ENCODE measurements around the gene POLR2A. TPM values are rescaled to one million over a fixed set of nuclear protein-coding genes. Genes with fewer than 3 reads are reported as not detected.

Gene POLR2A
- total RNA-seq, 1 donor from 2014 or later: 32.7 TPM

- peaks cover 26% of the 10 kb centered on the region for H3K4me1 ChIP-seq
- TF ChIP-seq, protein P1, sequence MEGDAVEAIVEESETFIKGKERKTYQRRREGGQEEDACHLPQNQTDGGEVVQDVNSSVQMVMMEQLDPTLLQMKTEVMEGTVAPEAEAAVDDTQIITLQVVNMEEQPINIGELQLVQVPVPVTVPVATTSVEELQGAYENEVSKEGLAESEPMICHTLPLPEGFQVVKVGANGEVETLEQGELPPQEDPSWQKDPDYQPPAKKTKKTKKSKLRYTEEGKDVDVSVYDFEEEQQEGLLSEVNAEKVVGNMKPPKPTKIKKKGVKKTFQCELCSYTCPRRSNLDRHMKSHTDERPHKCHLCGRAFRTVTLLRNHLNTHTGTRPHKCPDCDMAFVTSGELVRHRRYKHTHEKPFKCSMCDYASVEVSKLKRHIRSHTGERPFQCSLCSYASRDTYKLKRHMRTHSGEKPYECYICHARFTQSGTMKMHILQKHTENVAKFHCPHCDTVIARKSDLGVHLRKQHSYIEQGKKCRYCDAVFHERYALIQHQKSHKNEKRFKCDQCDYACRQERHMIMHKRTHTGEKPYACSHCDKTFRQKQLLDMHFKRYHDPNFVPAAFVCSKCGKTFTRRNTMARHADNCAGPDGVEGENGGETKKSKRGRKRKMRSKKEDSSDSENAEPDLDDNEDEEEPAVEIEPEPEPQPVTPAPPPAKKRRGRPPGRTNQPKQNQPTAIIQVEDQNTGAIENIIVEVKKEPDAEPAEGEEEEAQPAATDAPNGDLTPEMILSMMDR (IDR thresholded peaks at IDR 0.05): no peak
- no peak for TF ChIP-seq EZH2phosphoT487 (IDR thresholded peaks at IDR 0.05)
- TF ChIP-seq EZH2 (IDR thresholded peaks at IDR 0.05): no peak
- H3K27ac ChIP-seq: no peak overlapping the region
- H2AFZ ChIP-seq (replicated peaks): no peak overlapping the region
- no peak overlapping the region for H3K27ac Mint-ChIP-seq
- H4K20me1 ChIP-seq (ENCODE audit: low read depth): no peaks in the 10 kb centered on the region
- H3K4me1 Mint-ChIP-seq: peaks cover 56% of the 10 kb centered on the region
- no peaks in the 10 kb centered on the region for H3K9me3 Mint-ChIP-seq
- peak overlapping the region; percentile 96 for H3K4me3 Mint-ChIP-seq
- no peaks in the 10 kb centered on the region for H3K36me3 ChIP-seq
- H3K79me2 ChIP-seq (ENCODE audit: low read depth): no peaks in the 10 kb centered on the region
- H3F3A ChIP-seq (ENCODE audit: low read depth): peaks cover 55% of the 10 kb centered on the region
- H3K36me3 Mint-ChIP-seq: no peaks in the 10 kb centered on the region
- H3K27me3 Mint-ChIP-seq (ENCODE audit: insufficient read depth, low read depth): peaks cover 28% of the 10 kb centered on the region
- H3K4me2 ChIP-seq: peak overlapping the region; percentile 93
- H3K9me3 ChIP-seq (ENCODE audit: low read depth): no peaks in the 10 kb centered on the region
- H3K27me3 ChIP-seq: peaks cover 61% of the 10 kb centered on the region
- H3K9ac ChIP-seq: no peak overlapping the region
- DNase-seq (ENCODE audit: low spot score): no peak
- peak overlapping the region; percentile 74 for H3K4me3 ChIP-seq
These were observed 42.9 kb upstream of the POLR2A start for GRCh38 chr17:7441266-7441665.

DNA sequence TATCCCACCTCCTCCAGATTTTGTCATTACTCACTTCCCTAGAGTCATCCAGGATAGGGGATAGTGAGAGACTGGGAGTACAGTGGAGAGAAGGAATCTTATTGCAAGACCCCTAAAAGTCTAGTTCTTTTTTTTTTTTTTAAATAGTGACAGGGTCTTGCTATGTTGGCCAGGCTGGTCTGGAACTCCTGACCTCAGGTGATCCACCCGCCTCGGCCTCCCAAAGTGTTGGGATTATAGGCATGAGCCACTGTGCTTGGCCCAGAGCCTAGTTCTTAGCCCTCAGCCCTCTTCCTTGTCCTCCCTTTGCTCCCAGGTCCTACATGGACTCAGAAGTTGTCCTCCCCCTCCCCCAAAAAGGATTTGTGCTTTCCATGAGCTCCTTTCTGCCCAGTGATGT is 42.0 kb upstream of the POLR2A start:
- H3K4me1 ChIP-seq: peaks cover 28% of the 10 kb centered on the region
- H3K4me3 Mint-ChIP-seq: peak overlapping the region; percentile 74
- peaks cover 61% of the 10 kb centered on the region for H3K27me3 ChIP-seq
- no peaks in the 10 kb centered on the region for H3K9me3 ChIP-seq (ENCODE audit: low read depth)
- H3K9me3 Mint-ChIP-seq: no peaks in the 10 kb centered on the region
- no peak for TF ChIP-seq EZH2 (IDR thresholded peaks at IDR 0.05)
- no peak for TF ChIP-seq EZH2phosphoT487 (IDR thresholded peaks at IDR 0.05)
- TF ChIP-seq, protein P1 (IDR thresholded peaks at IDR 0.05): no peak
- no peak overlapping the region for H3K4me3 ChIP-seq
- H3K27ac ChIP-seq: no peak overlapping the region
- H2AFZ ChIP-seq (replicated peaks): no peak overlapping the region
- peaks cover 22% of the 10 kb centered on the region for H3K27me3 Mint-ChIP-seq (ENCODE audit: insufficient read depth, low read depth)
- H3K79me2 ChIP-seq (ENCODE audit: low read depth): no peaks in the 10 kb centered on the region
- H3K9ac ChIP-seq: no peak overlapping the region
- no peak overlapping the region for H3K27ac Mint-ChIP-seq
- DNase-seq (ENCODE audit: low spot score): no peak
- no peaks in the 10 kb centered on the region for H4K20me1 ChIP-seq (ENCODE audit: low read depth)
- H3F3A ChIP-seq (ENCODE audit: low read depth): peaks cover 47% of the 10 kb centered on the region
- no peak overlapping the region for H3K4me2 ChIP-seq
- H3K36me3 ChIP-seq: no peaks in the 10 kb centered on the region
- H3K4me1 Mint-ChIP-seq: peaks cover 55% of the 10 kb centered on the region
- no peaks in the 10 kb centered on the region for H3K36me3 Mint-ChIP-seq

GRCh38 chr17:7443499-7444485 is 40.4 kb upstream of the POLR2A start:
- H3K4me3 Mint-ChIP-seq: peak overlapping the region; percentile 79
- no peak overlapping the region for H3K27ac ChIP-seq
- no peak overlapping the region for H3K9ac ChIP-seq
- H3K4me1 Mint-ChIP-seq: peaks cover 50% of the 10 kb centered on the region
- H3K27ac Mint-ChIP-seq: no peak overlapping the region
- no peaks in the 10 kb centered on the region for H3K36me3 Mint-ChIP-seq
- peaks cover 15% of the 10 kb centered on the region for H3K4me1 ChIP-seq
- H2AFZ ChIP-seq (replicated peaks): no peak overlapping the region
- H3K9me3 Mint-ChIP-seq: peaks cover 3% of the 10 kb centered on the region
- DNase-seq (ENCODE audit: low spot score): no peak
- H3K36me3 ChIP-seq: no peaks in the 10 kb centered on the region
- H3F3A ChIP-seq (ENCODE audit: low read depth): peaks cover 31% of the 10 kb centered on the region
- H3K79me2 ChIP-seq (ENCODE audit: low read depth): no peaks in the 10 kb centered on the region
- H3K9me3 ChIP-seq (ENCODE audit: low read depth): no peaks in the 10 kb centered on the region
- no peak overlapping the region for H3K4me2 ChIP-seq
- H3K27me3 Mint-ChIP-seq (ENCODE audit: insufficient read depth, low read depth): peaks cover 15% of the 10 kb centered on the region
- peaks cover 49% of the 10 kb centered on the region for H3K27me3 ChIP-seq
- TF ChIP-seq EZH2 (IDR thresholded peaks at IDR 0.05): no peak
- TF ChIP-seq, protein P1 (IDR thresholded peaks at IDR 0.05): no peak
- TF ChIP-seq EZH2phosphoT487 (IDR thresholded peaks at IDR 0.05): no peak
- no peaks in the 10 kb centered on the region for H4K20me1 ChIP-seq (ENCODE audit: low read depth)
- H3K4me3 ChIP-seq: no peak overlapping the region

Measured in neural progenitor cell (in vitro differentiated cells).